HepG2 (cell line): ENCODE data around the gene PKP3. TPM values are rescaled to one million over a fixed set of nuclear protein-coding genes. Genes with fewer than 3 reads are reported as not detected.

Experiments
- ATAC-seq: fragments of 200-7000 bp; cut with Tn5 transposase; 3 replicates; pipeline ENCODE4 v1.9.1; 2020; ENCODE audit warnings: mild to moderate bottlenecking, moderate library complexity
- BruUV-seq: library from RNA; stranded (reverse); fragments of 400-500 nt; replicated peaks from 2 replicates; lab custom pipeline; 2021; lab: Mats Ljungman, UMichigan
- CTCF ChIA-PET: fragments of 300-600 bp; formaldehyde crosslinking; extraction: SDS; loops from one replicate; lab custom pipeline; 2021; ENCODE audit warnings: low total read pairs, inconsistent platforms, low intra/inter-chr PET ratio; lab: Yijun Ruan, JAX
- POLR2A ChIA-PET: fragments of 350-600 bp; sonication (Branson Sonifier 250); formaldehyde crosslinking; loops from one replicate; lab custom pipeline; 2020; ENCODE audit warnings: antibody characterized with exemption, inconsistent platforms; lab: Yijun Ruan, JAX
- DNase-seq: peaks from one replicate; pipeline ENCODE4 v3.0.0-alpha.2; 2015; ENCODE audit warnings: low spot score
- FAIRE-seq: peaks from 3 replicates; lab custom pipeline; 2011; peaks lifted over from hg19 to GRCh38; lab: Jason Lieb, UNC
- H2AFZ ChIP-seq: one replicate; pipeline ENCODE4 v1.6.1; 2011; ENCODE audit warnings: low read length, inconsistent platforms
- H3K27ac ChIP-seq: fragments of 300-600 bp; 3 replicates; pipeline ENCODE4 v1.8.0; 2011; ENCODE audit warnings: mixed run types, mild to moderate bottlenecking, mixed read lengths, low read length, inconsistent platforms; ENCODE audit not compliant: insufficient read depth; ENCODE audit errors: extremely low read length
- H3K27me3 ChIP-seq, 2 experiments: fragments of 200-600 bp in 1 of 2; 2 replicates in 1 of 2; 3 replicates in 1 of 2; pipeline versions ENCODE4 v1.6.0 to v1.8.0; 2011; ENCODE audit warnings: low read length in 2 of 2, mild to moderate bottlenecking in 2 of 2, moderate library complexity in 2 of 2, inconsistent platforms in 1 of 2; ENCODE audit not compliant: insufficient read depth in 2 of 2, control insufficient read depth in 1 of 2
- H3K36me3 ChIP-seq, 2 experiments: fragments of 200-600 bp in 1 of 2; replicated peaks in 1 of 2; 2 replicates in 1 of 2; 3 replicates in 1 of 2; pipeline versions ENCODE4 v1.5.1 to v1.8.0; 2011; ENCODE audit warnings: low read length in 2 of 2, inconsistent platforms in 1 of 2; ENCODE audit not compliant: insufficient read depth in 2 of 2, control insufficient read depth in 1 of 2
- H3K4me1 ChIP-seq: 2 replicates; pipeline ENCODE4 v1.5.1; 2012; ENCODE audit warnings: low read length, inconsistent platforms; ENCODE audit not compliant: insufficient read depth
- H3K4me2 ChIP-seq: 2 replicates; pipeline ENCODE4 v1.6.0; 2011; ENCODE audit warnings: low read depth, low read length, inconsistent platforms
- H3K4me3 ChIP-seq, 3 experiments: fragments of 200-600 bp in 1 of 3; sonication (generic), shearing (Covaris generic) in 1 of 3; replicated peaks in 1 of 3; 2 replicates each; pipeline ENCODE4 v1.5.1; 2011 to 2016; ENCODE audit warnings: low read length in 3 of 3, inconsistent platforms in 2 of 3, low read depth in 2 of 3, mild to moderate bottlenecking in 2 of 3, control low read depth in 1 of 3, mixed read lengths in 1 of 3; ENCODE audit not compliant: insufficient read depth in 1 of 3
- H3K79me2 ChIP-seq: one replicate; pipeline ENCODE4 v1.6.1; 2011; ENCODE audit warnings: low read length, inconsistent platforms; ENCODE audit not compliant: insufficient read depth
- H3K9ac ChIP-seq: 2 replicates; pipeline ENCODE4 v1.6.0; 2011; ENCODE audit warnings: mild to moderate bottlenecking, low read depth, low read length, inconsistent platforms; ENCODE audit not compliant: insufficient read depth
- H3K9me3 ChIP-seq: 2 replicates; pipeline ENCODE4 v1.5.1; 2012; ENCODE audit warnings: mild to moderate bottlenecking, low read length
- H4K20me1 ChIP-seq: 2 replicates; pipeline ENCODE4 v1.6.0; 2011; ENCODE audit warnings: inconsistent platforms, mild to moderate bottlenecking, low read length, moderate library complexity; ENCODE audit not compliant: insufficient read depth
- AGO2 ChIP-seq: fragments of 200-400 bp; formaldehyde crosslinking; optimal IDR thresholded peaks from 2 replicates; pipeline ENCODE3; 2017; ENCODE audit warnings: mild to moderate bottlenecking, low read depth, low read length, moderate library complexity
- ELF4 ChIP-seq: sonication (generic); formaldehyde crosslinking; IDR thresholded peaks from 2 replicates; pipeline ENCODE4 v1.5.0; 2020; ENCODE audit warnings: missing genetic modification reagents, mild to moderate bottlenecking, moderate library complexity, borderline replicate concordance
- HOMEZ ChIP-seq: IDR thresholded peaks from 2 replicates; pipeline ENCODE4 v1.6.1; 2016; ENCODE audit warnings: low read depth
- THAP11 ChIP-seq: IDR thresholded peaks from 2 replicates; pipeline ENCODE4 v1.6.1; 2016; ENCODE audit warnings: missing biosample characterization, missing genetic modification reagents
- WGBS: methylation state at CpG from one replicate; pipeline ENCODE4 v1.1.6; 2017; ENCODE audit warnings: low lambda C conversion rate; 5-methylcytosine and 5-hydroxymethylcytosine counted together
- in situ Hi-C: cut with HindIII; loops from 2 replicates; pipeline ENCODE4 v1.10.0; 2017; ENCODE audit warnings: low pct_unique_long_range_greater_than_20kb; ENCODE audit not compliant: extremely low pct_ligation_motif_present
- intact Hi-C: fragments of 100-400 bp; cut with micrococcal nuclease; formaldehyde crosslinking; loops from one replicate; pipeline ENCODE4 v1.10.0; 2022; ENCODE audit not compliant: unreplicated experiment
- polyA plus RNA-seq, 8 experiments: library from polyadenylated mRNA; depleted of rRNA in 3 of 8; stranded (reverse) in 7 of 8; unstranded in 1 of 8; fragments of >200 nt; fragmentation: Illumina TruSeq in 4 of 8; extraction: Trizol in 4 of 8; gene quantifications; 2 replicates each; pipeline versions ENCODE4 v1.2.1 to v1.2.3, GENCODE V29; 2011 to 2016; ENCODE audit warnings: low read depth in 4 of 8, missing spikeins in 1 of 8, mixed read lengths in 1 of 8; ENCODE audit not compliant: insufficient read depth in 1 of 8
- total RNA-seq, 5 experiments: library from RNA; depleted of rRNA; stranded (reverse); fragments of >200 nt; fragmentation: Illumina TruSeq; extraction: Trizol; gene quantifications; 2 replicates each; pipeline ENCODE4 v1.2.3, GENCODE V29; 2016; ENCODE audit warnings: low read depth in 1 of 5

Gene PKP3
- total and polyA plus RNA-seq, 2 of the 13 experiments (the other 11 are each of a cell fraction or from before 2014, with no cell fraction given), result 18.0 to 28.7 TPM

GRCh38 chr11:380095-380480 is 13.9 kb upstream of the PKP3 start:
- H2AFZ ChIP-seq, result no peak overlapping the region
- no peak for DNase-seq
- H4K20me1 ChIP-seq, result no peaks in the 10 kb centered on the region
- H3K9me3 ChIP-seq, result no peaks in the 10 kb centered on the region
- no peak overlapping the region for H3K27ac ChIP-seq
- no peak overlapping the region for H3K4me2 ChIP-seq
- intact Hi-C loops, result no loop called here
- BruUV-seq, result no TSS peak
- peaks cover 7% of the 10 kb centered on the region; the same call in 1 of the 2 replicates for H3K4me1 ChIP-seq
- H3K9ac ChIP-seq, result no peak overlapping the region
- no peak overlapping the region for H3K4me3 ChIP-seq
- 96% methylated on average over 28 of the region's 35 CpGs for WGBS
- CTCF ChIA-PET, result no interaction called here
- POLR2A ChIA-PET, result no interaction called here
- H3K36me3 ChIP-seq, result peaks cover 0 to 4% of the 10 kb centered on the region in 2 experiments; a peak in 1 of 5 replicates
- H3K79me2 ChIP-seq, result no peaks in the 10 kb centered on the region
- in situ Hi-C loops, result no loop called here
- FAIRE-seq, result no peak
- ATAC-seq, result no peak
- H3K27me3 ChIP-seq, result no peaks in the 10 kb centered on the region
- TF ChIP-seq AGO2 (peak; percentile 5), HOMEZ (no peak)
- TF ChIP-seq, all 625 proteins: peak for 1

GRCh38 chr11:380491-380890 is 13.5 kb upstream of the PKP3 start:
- Histone ChIP-seq H3K27ac (no peak overlapping the region), H3K4me1 (peaks cover 7% of the 10 kb centered on the region; the same call in 1 of the 2 replicates), H3K27me3 (no peaks in the 10 kb centered on the region), H3K36me3 (peaks cover 0 to 3% of the 10 kb centered on the region in 2 experiments; a peak in 1 of 5 replicates), H3K9me3 (no peaks in the 10 kb centered on the region), H3K4me3 (no peak overlapping the region), H3K4me2 (no peak overlapping the region), H4K20me1 (no peaks in the 10 kb centered on the region), H3K79me2 (no peaks in the 10 kb centered on the region), H3K9ac (no peak overlapping the region), H2AFZ (no peak overlapping the region)
- TF ChIP-seq THAP11 (CRISPR knock-in tag), result no peak
- TF ChIP-seq ELF4 (CRISPR knock-in tag), result no peak
- no TSS peak for BruUV-seq
- FAIRE-seq (no peak), ATAC-seq (no peak), DNase-seq (no peak)
- ChIA-PET POLR2A (no interaction called here), CTCF (no interaction called here)
- intact Hi-C loops, result no loop called here
- in situ Hi-C loops, result no loop called here
- WGBS, result 96% methylated on average over 12 of the region's 23 CpGs
